Colon (tissue), 2 donors: Measurements from ENCODE around the gene SPTB.
"Not testable (repeated sequence)": the region's sequence is repeated elsewhere in the genome, so short reads cannot be mapped to it uniquely, and the experiment has no call there.

Experiments
- FAIRE-seq: peaks from 2 replicates; lab custom pipeline; 2012; peaks lifted over from hg19 to GRCh38; lab: Jason Lieb, UNC
- donor health status: control.
- donor health status: control.

The SPTB gene

GRCh38 chr14:64879635-64880220 lies at the start of gene SPTB:
TSS of gene SPTB (minus strand) at chr14:64879907. CDS start at chr14:64823094, 56,813 bp downstream.
- no peak for FAIRE-seq

- no peak for FAIRE-seq
Observed at GRCh38 chr14:64929014-64929359, 49.3 kb upstream of the SPTB start.

- FAIRE-seq, result no peak
Observed at GRCh38 chr14:64928239-64929013, 48.7 kb upstream of the SPTB start.

- no peak for FAIRE-seq
Observed at GRCh38 chr14:64927031-64927430, 47.3 kb upstream of the SPTB start.

GRCh38 chr14:64926398-64926995 lies 46.8 kb upstream of the SPTB start:
- no peak for FAIRE-seq

- no peak for FAIRE-seq
Observed at GRCh38 chr14:64923015-64923414, 43.3 kb upstream of the SPTB start.

- no peak for FAIRE-seq
Observed at GRCh38 chr14:64920465-64920864, 40.8 kb upstream of the SPTB start.

- no peak for FAIRE-seq
Observed at GRCh38 chr14:64919618-64920017, 39.9 kb upstream of the SPTB start.

GRCh38 chr14:64919215-64919614 lies 39.5 kb upstream of the SPTB start:
- FAIRE-seq, result no peak

- FAIRE-seq, result no peak
Observed at GRCh38 chr14:64918216-64918615, 38.5 kb upstream of the SPTB start.

- FAIRE-seq, result no peak
Observed at GRCh38 chr14:64915797-64916196, 36.1 kb upstream of the SPTB start.

GRCh38 chr14:64915029-64915424 lies 35.3 kb upstream of the SPTB start:
- no peak for FAIRE-seq

GRCh38 chr14:64914237-64915028 lies 34.7 kb upstream of the SPTB start, which contains the start of gene CHURC1:
TSS of gene CHURC1 (plus strand) at chr14:64914455. CDS start at chr14:64914496, 41 bp downstream.
- FAIRE-seq, result no peak

- FAIRE-seq, result not testable (repeated sequence)
Observed at GRCh38 chr14:64913477-64913876, 33.8 kb upstream of the SPTB start.

GRCh38 chr14:64912261-64912660 lies 32.6 kb upstream of the SPTB start:
- no peak for FAIRE-seq

- no peak for FAIRE-seq
Observed at GRCh38 chr14:64910847-64911495, 31.3 kb upstream of the SPTB start.

- no peak for FAIRE-seq
Observed at GRCh38 chr14:64906022-64906421, 26.3 kb upstream of the SPTB start.

GRCh38 chr14:64899958-64900357 lies 20.3 kb upstream of the SPTB start:
- no peak for FAIRE-seq

- no peak for FAIRE-seq
Observed at GRCh38 chr14:64891839-64892375, 12.2 kb upstream of the SPTB start.

- no peak for FAIRE-seq
Observed at GRCh38 chr14:64891173-64891838, 11.6 kb upstream of the SPTB start.

- FAIRE-seq, result no peak
Observed at GRCh38 chr14:64889352-64889751, 9.6 kb upstream of the SPTB start.
